ENCODE results near the gene CXCR5. TPM values are rescaled to one million over a fixed set of nuclear protein-coding genes. Genes with fewer than 3 reads are reported as not detected.

CXCR5 gene
- total and polyA plus RNA-seq, 8 donors: 0.10 TPM; not detected in 7

DNA sequence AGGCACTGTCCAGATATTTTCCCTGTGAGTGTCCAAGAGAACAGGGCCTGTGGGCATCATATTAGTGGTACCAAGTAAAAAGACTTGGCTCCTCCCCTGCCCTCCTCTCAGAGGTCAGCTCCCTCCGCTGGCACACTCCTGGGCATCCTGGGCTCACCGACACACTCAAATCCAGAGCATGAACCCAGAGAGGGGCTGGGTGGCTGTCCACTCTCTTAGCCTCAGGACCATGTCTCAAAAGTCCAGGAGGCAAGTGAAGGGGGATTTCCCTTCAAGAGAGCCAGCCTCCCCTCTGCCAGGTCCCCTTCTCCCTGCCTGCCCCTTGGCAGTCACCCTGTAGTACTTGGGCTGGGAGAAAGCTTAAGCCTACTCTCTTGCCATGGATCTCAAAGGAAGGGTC lies 31.7 kb downstream of the CXCR5 start:
- Histone ChIP-seq H3K4me1 (peaks cover 96 to 98% of the 10 kb centered on the region in 2 donors), H3K4me3 (no peak overlapping the region), H3K27me3 (peaks cover 0 to 6% of the 10 kb centered on the region in 2 donors), H3K36me3 (no peaks in the 10 kb centered on the region), H3K9me3 (no peaks in the 10 kb centered on the region), H3K27ac (peak overlapping the region; percentile 82 to 89)
- ATAC-seq (no peak), DNase-seq (peak in 1 of 4 donors; percentile 23)
- TF ChIP-seq, protein P1, sequence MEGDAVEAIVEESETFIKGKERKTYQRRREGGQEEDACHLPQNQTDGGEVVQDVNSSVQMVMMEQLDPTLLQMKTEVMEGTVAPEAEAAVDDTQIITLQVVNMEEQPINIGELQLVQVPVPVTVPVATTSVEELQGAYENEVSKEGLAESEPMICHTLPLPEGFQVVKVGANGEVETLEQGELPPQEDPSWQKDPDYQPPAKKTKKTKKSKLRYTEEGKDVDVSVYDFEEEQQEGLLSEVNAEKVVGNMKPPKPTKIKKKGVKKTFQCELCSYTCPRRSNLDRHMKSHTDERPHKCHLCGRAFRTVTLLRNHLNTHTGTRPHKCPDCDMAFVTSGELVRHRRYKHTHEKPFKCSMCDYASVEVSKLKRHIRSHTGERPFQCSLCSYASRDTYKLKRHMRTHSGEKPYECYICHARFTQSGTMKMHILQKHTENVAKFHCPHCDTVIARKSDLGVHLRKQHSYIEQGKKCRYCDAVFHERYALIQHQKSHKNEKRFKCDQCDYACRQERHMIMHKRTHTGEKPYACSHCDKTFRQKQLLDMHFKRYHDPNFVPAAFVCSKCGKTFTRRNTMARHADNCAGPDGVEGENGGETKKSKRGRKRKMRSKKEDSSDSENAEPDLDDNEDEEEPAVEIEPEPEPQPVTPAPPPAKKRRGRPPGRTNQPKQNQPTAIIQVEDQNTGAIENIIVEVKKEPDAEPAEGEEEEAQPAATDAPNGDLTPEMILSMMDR (IDR thresholded peaks at IDR 0.05): no peak
- intact Hi-C loops (cut with DNase I): no loop called here

- H3K4me1 ChIP-seq: peaks cover 96 to 98% of the 10 kb centered on the region in 2 donors
- peak overlapping the region in 1 of 2 donors; percentile 4 for H3K4me3 ChIP-seq
- peak in 1 of 4 donors; percentile 61 for DNase-seq
- intact Hi-C loops (cut with DNase I): no loop called here
- H3K36me3 ChIP-seq: no peaks in the 10 kb centered on the region
- no peaks in the 10 kb centered on the region for H3K27me3 ChIP-seq
- H3K9me3 ChIP-seq: no peaks in the 10 kb centered on the region
- ATAC-seq: no peak
- H3K27ac ChIP-seq: peak overlapping the region; percentile 82 to 89
- TF ChIP-seq, protein P1 (IDR thresholded peaks at IDR 0.05): no peak
These were observed 32.5 kb downstream of the CXCR5 start for GRCh38 chr11:118915941-118916841.

- peak in 1 of 4 donors; percentile 62 for DNase-seq
- ATAC-seq: no peak
- peak overlapping the region in 1 of 2 donors; percentile 4 for H3K4me3 ChIP-seq
These were observed 33.2 kb downstream of the CXCR5 start for GRCh38 chr11:118916842-118917388.

DNA sequence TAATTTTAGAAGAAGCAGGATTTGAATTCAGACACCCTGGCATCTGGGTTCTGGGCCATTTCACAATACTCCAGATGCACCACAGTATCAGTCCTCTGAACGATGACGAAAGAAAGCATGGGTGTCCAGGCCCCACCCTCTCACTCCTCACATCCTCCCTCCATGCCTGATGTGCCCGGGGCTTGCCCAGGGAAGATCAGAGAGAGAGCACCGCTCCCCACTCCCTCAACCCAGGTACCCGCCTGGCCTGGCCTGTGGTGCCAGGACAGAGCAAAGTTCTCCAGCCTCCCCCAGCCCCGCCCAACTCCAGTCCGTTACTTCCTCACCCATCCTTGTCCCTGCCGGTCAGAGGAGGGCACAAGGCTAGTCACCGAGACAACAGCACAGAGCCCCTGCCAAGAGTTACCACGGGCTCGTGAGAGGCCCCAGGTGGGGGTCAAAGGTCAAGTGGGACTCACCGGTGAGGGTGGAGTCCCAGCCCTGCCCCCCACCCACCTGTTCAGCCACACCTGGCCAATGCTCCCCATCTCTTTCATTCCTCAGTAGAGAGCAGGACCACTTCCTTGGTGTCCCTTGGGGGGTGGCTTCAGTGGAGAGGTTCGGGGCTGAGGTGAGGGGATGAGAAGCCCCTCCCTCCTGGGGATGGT lies 33.9 kb downstream of the CXCR5 start:
- Histone ChIP-seq H3K27me3 (no peaks in the 10 kb centered on the region), H3K4me1 (peaks cover 96 to 98% of the 10 kb centered on the region in 2 donors), H3K9me3 (no peaks in the 10 kb centered on the region), H3K36me3 (no peaks in the 10 kb centered on the region), H3K27ac (peak overlapping the region; percentile 82 to 89), H3K4me3 (peak overlapping the region in 1 of 2 donors; percentile 17)
- TF ChIP-seq, protein P1 (IDR thresholded peaks at IDR 0.05): no peak
- intact Hi-C loops (cut with DNase I): no loop called here
- peak; percentile 1 for ATAC-seq
- DNase-seq: peak in 2 of 4 donors; percentile 75 to 86

More at GRCh38 chr11:118916842-118917388, 33.2 kb downstream of the CXCR5 start:
- no peaks in the 10 kb centered on the region for H3K27me3 ChIP-seq
- intact Hi-C loops (cut with DNase I): no loop called here
- H3K27ac ChIP-seq: peak overlapping the region; percentile 82 to 89
- TF ChIP-seq, protein P1 (IDR thresholded peaks at IDR 0.05): no peak
- H3K36me3 ChIP-seq: no peaks in the 10 kb centered on the region
- no peaks in the 10 kb centered on the region for H3K9me3 ChIP-seq
- peaks cover 96 to 98% of the 10 kb centered on the region in 2 donors for H3K4me1 ChIP-seq
